GM21423 (cell line): Measurements from ENCODE around the gene ZNF579.

Experiments used
- ATAC-seq: cut with Tn5 transposase; IDR thresholded peaks from one replicate; pipeline ENCODE4 v1.9.1; 2021; ENCODE audit warnings: mild to moderate bottlenecking, moderate library complexity; ENCODE audit not compliant: unreplicated experiment

Gene ZNF579

GRCh38 chr19:55613396-55613795 lies 32.7 kb upstream of the ZNF579 start:
- ATAC-seq, result no peak

DNA sequence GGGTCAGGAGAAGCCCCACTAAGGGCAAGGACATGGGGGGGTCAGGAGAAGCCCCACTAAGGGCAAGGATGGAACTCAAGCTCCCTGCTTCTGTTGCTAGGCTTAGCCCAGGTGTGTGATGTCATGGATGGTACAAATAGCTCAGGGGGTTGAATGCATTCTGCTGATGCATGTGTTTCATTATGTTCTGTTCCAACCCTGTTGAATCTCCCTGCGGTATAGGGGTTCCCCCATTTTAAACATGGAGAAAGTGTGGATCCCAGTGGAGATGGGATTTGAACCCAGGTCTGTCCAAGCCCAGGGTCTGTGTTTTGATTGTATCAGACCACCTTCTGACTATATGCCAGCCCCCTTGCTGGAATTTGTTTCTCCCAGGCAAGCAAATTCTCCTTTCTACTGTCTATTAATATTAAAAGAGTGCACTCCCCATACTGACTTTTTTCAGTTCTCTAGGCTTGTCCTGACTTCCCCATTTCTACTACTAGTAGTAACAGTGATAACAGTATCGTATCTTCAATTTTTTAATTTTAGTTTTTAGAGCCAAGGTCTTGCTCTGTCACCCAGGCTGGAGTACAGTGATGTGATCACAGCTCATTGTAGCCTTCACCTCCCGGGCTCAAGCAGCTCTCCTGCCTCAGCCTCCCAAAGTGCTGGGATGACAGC lies 31.5 kb upstream of the ZNF579 start:
- ATAC-seq, result no peak

- no peak for ATAC-seq
Measured at GRCh38 chr19:55611300-55611982, 30.8 kb upstream of the ZNF579 start.

GRCh38 chr19:55609326-55609725 lies 28.7 kb upstream of the ZNF579 start:
- ATAC-seq, result no peak

DNA sequence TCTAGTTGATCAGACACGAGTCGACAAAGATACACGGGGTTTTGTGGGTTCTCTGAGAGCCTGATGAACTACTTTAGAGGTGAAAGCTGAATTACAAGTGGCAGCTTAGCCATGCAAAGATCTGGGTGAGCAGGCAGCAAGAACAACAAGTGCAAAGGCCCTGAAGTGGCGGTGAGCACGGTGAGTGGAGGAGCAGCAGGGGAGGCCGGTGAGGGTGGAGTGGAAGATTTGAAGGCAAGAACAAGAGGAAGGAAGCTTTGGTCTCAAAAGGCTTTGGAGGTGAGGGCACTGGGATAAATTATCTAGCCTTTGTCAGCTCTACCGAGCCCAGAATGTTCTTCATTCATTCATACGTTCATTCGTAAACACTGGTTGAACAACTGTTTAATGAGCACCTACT lies 26.2 kb upstream of the ZNF579 start:
- ATAC-seq, result no peak

GRCh38 chr19:55606471-55606787 lies 25.8 kb upstream of the ZNF579 start:
- ATAC-seq, result no peak

DNA sequence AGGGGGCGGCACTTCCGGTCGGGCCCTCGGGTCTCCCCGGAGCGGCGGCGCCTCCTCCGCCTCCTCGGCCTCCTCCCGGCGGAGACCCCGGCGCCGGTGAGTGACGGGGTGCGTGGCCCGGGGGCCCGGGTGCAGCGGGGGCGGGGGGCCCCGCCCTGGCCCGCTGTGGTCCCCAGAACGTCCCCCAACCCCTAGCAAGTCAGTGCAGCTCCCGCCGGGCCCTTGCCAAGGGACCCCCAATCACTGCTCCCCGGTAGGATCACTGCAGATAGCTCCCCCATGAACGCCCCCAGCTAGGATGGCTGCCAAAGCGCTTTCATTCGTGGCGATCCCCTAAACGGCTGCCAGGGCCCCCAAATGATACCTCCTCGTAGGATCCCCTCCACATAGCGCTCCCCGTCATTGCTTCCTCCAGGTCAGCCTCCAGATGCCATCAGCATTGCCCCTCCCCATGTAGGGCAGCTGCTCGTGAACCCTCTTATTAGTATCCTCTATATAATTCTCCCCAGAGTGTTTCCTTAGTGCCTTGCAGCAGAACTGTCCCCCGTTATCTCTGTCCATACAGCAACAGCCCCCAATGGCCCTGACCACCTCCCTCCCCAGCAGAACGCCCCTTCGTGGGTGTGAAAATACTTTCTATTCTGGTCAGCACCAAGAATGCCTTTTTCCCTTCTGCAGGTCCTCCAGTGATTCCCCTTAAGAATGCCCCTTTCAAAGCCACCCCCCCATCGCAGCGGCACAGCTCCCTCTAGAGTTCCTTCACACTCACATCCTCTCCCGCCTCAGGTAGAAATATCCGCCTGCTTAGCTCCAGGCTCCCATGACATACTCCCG lies 25.2 kb upstream of the ZNF579 start, which contains the start of gene ZNF865:
ZNF865 (plus strand) TSS at position 11 of the 834 bp plus-strand sequence. CDS start 7,972 bp downstream, outside the sequence.
- ATAC-seq, result peak; percentile 35

DNA sequence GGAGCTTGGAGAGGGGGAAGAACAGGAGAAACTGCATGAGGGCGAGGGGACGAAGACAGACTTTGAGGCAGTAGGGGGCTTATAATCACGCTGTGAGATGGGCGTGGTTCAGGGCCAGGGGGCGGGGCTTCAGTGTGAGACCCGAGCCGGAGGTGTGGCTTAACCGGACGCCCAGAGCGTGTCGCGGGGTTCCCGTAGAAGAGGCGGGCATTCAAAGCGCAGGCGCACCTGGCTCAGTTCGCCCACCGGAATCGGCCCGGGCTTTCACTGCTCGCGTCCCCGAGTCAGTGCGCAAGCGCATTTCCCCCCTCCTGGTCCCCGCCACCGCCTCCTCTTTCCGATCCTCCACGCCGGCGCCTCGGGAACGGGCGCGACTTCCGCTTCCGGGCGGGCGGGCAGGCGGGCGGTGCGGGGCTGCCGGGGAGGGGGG lies 24.6 kb upstream of the ZNF579 start:
- ATAC-seq, result peak; percentile 68

DNA sequence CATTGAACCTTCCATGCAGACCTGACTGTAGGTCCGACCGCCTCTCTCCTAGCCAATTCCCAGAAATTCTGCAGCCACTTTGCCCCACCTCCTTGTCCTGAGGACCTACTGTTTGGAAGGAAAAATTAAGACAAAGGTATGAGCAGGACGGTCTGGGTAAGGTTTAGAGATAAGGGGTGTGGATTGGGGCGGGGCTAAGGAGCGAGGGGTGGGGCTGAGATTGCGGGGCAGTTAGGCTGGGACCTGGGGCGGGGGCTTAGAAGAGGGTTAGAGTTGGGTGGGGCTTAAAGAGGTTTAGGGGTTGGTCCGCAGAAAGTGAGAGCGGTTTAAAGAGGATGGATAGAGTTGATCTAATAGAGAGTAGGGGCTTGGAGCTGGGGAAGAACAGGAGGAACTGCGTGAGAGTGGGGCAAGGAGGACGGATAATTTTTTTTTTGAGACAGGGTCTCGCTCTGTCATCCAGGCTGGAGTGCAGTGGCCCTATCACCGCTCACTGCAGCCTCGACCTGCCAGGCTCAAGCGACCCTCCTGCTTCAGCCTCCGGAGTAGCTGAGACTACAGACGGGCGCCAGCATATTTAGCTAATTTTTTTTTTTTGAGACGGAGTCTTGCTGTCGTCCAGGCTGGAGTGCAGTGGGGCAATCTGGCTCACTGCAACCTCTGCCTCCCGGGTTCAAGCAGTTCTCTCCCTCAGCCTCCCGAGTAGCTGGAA lies 23.1 kb upstream of the ZNF579 start:
- no peak for ATAC-seq

DNA sequence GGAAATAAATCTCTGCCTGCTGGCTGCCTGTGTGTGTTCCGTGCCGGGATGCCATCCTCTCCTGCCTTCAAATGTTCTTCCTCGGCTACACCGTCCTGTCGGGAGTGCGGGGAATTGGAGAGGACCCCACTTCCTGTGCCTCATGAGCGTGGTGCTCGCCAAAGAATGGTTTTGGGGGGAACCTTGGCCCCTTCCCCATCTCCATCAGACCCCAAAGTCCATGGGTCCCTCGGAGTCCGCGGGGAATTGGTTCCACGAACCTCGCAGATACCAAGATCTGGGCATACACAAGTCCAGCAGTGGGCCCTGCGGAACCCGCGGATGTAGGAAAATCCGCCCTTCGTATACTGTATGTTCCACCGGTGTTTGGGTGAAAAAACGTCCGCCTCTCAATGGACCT lies 22.5 kb upstream of the ZNF579 start:
- ATAC-seq, result no peak

DNA sequence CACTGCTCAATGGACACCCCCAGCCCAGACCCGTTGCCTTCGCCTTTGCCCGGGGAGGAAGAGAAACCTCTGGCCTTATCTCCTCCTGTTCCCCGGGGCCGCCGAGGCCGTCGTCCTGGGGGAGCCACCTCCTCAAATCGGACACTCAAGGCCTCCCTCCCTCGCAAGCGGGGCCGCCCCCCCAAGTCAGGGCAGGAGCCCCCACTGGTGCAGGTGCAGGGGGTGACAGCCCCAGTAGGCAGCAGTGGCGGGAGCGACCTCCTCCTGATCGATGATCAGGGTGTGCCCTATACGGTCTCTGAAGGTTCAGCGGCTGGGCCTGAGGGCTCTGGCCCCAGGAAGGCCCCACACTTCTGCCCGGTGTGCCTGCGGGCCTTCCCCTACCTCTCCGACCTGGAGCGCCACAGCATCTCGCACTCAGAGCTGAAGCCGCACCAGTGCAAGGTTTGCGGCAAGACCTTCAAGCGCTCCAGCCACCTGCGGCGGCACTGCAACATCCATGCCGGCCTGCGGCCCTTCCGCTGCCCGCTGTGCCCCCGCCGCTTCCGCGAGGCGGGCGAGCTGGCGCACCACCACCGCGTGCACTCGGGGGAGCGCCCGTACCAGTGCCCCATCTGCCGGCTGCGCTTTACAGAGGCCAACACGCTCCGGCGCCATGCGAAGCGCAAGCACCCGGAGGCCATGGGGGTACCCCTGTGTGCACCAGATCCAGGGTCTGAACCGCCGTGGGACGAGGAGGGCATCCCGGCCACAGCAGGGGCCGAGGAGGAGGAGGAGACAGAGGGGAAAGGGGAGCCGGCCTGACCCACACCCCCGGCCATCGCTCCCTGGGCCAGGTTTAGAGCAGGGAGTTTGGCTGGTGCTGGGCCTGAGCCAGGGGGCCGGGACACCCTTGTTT lies 21.7 kb upstream of the ZNF579 start:
- ATAC-seq, result no peak

- ATAC-seq, result no peak
Measured at GRCh38 chr19:55601084-55601483, 20.4 kb upstream of the ZNF579 start.

DNA sequence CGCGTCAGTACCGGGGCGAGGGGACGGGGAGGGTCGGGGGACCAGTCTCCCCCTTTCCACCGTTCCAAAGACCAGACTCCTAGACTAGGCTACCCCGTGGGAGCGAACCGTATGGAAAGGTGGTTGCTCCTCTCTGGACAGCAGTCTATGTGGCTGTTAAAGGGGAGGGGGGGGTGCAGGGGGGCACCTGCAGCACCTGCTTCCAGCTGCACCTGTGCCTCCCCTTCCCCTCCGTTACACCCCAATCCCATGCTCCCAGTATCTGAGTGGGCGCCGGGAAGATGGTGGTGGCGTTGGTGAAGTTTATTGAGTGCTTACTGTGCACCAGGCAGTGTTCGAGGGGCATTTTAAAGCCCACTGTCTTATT lies 20.0 kb upstream of the ZNF579 start:
- ATAC-seq, result no peak

GRCh38 chr19:55599842-55600661 lies 19.4 kb upstream of the ZNF579 start, which contains the start of gene ZNF524:
Gene ZNF524, plus strand, starts transcription at chr19:55600288. Its CDS starts 1,825 bp downstream, at chr19:55602113.
- peak; percentile 46 for ATAC-seq

DNA sequence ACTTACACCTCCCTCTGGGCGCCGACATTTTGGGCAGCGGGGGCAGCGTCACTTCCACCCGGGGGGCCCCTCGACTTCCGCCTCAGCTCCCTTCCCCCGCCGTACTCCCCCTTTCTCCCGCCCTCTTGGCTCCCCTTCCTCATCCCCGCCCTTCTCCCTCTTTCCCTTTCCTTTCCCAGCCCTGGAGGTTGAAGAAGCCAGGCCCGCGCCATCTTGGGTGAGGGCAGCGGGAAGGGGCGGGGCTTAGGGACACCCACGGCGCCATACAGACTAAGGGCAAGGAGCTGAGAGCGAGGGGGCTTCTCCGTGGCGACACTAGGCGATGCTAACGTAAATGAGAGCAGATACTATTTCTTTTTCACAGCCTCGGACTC lies 18.8 kb upstream of the ZNF579 start, which contains the start of gene FIZ1:
FIZ1 (minus strand) TSS at position 50 of the 374 bp plus-strand sequence. CDS start 1,652 bp downstream, outside the sequence.
- peak; percentile 51 for ATAC-seq

DNA sequence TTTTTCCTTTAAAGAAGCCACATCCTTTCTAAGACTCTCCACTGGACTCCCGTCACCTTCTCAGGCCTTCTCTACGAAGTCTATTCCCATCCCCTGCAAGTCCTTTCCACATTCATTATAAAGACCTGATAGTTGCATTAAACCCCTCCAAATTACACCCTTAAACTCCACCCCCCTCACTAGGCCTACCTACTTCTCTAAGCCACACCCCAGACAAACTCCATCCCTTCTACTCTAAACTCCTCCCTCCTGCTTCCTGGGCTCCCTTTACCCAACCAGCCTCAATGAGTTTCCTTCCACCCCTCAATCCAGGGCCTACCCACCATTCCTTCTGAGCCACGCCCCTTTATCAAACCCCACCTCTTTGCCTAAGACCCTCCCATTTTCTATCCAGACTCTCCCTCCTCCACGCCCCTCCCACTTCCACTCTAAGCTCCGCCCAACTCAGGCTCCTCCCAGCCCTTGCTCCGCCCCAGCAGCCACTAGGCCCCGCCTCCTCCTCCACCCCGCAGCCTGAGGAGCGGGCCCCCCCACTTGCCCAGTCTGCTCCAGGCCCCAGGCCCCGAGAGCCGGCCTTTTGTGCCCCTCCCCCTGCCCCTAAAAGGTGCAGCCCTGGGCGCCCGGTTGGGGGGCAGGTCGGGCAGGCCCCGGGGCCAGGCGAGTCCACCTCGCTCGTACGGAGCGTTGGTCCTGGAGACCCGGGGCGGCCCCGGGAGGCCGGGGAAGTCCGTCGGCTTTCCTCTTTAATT lies 18.2 kb upstream of the ZNF579 start:
- ATAC-seq, result peak; percentile 43

DNA sequence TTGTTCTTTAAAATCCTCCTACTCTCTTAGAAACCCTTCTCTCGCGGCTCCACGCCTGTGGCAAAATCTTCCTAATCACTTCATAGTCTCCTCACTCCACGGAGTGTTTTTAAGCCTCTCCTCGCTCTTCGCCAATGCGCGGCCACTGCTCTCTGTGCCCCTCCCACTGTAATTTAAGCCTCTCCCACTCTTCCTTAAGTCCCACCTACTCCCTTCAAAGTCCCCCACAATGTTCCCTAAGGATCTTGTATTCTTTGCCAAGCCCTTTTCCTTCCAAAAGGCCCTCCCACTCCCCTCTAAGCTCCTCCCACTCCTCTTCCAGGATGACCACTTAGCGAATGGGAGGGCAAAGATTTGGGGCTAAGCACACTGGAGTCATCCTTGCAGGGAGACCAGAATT lies 17.4 kb upstream of the ZNF579 start:
- no peak for ATAC-seq

DNA sequence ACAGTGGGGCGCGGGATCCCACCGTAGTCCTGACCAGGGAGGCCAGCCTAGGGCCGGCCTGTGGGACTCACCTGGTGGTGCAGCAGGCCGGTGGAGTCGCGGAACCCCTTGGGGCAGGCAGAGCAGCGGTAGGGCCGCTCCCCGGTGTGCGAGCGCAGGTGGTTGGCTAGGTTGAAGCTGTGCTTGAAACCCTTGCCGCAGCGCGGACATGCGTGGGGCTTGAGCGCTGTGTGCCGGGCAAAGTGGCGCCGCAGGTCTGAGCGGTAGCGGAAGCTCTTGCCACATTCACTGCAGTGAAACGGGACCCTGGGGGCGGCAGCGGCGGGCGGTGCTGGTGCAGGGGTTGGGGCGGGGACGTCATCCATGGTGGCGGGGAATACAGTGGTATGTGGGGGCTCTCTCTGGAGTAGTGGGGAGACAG lies 16.9 kb upstream of the ZNF579 start:
- no peak for ATAC-seq
